Vagina (tissue), 2 donors: ENCODE measurements around the gene TTLL9. TPM values are rescaled to one million over a fixed set of nuclear protein-coding genes. Genes with fewer than 3 reads are reported as not detected.
"Not testable (repeated sequence)": the region's sequence is repeated elsewhere in the genome, so short reads cannot be mapped to it uniquely, and the experiment has no call there.

ENCODE experiments used
- DNase-seq, 2 donors: peaks; one replicate each; pipeline ENCODE4 v3.0.0-alpha.2; 2017; ENCODE audit errors: extremely low spot score in 2 of 2
- H3K27ac ChIP-seq: fragments of 200-600 bp; sonication (generic); one replicate; pipeline ENCODE4 v1.5.1; 2019
- H3K27me3 ChIP-seq: fragments of 200-600 bp; sonication (generic); one replicate; pipeline ENCODE4 v1.5.1; 2019
- H3K36me3 ChIP-seq, 2 donors: fragments of 200-600 bp; sonication (generic); one replicate each; pipeline ENCODE4 v1.5.1; 2017 to 2019
- H3K4me1 ChIP-seq: fragments of 200-600 bp; sonication (generic); one replicate; pipeline ENCODE4 v1.5.1; 2019
- H3K4me3 ChIP-seq, 2 donors: fragments of 200-600 bp; sonication (generic); 1 replicate in 1 of 2; 2 replicates in 1 of 2; pipeline ENCODE4 v1.5.1; 2016 to 2019
- H3K9me3 ChIP-seq: fragments of 200-600 bp; sonication (generic); one replicate; pipeline ENCODE4 v1.5.1; 2019
- CTCF ChIP-seq, 3 experiments: fragments of 450-650 bp in 2 of 3; fragments of 200-600 bp in 1 of 3; sonication (generic) in 1 of 3; IDR thresholded peaks; one replicate each; pipeline ENCODE4 v1.5.1; 2017 to 2019; ENCODE audit warnings: antibody characterized with exemption in 3 of 3, mild to moderate bottlenecking in 2 of 3, moderate library complexity in 2 of 3
- POLR2A ChIP-seq, 2 donors: fragments of 450-650 bp; IDR thresholded peaks; one replicate each; pipeline ENCODE4 v1.6.1; 2017; ENCODE audit warnings: antibody characterized with exemption in 2 of 2, mild to moderate bottlenecking in 2 of 2, moderate library complexity in 2 of 2
- POLR2AphosphoS5 ChIP-seq, 2 donors: sonication (generic); formaldehyde crosslinking; IDR thresholded peaks; one replicate each; pipeline ENCODE4 v1.9.0; 2017; ENCODE audit warnings: antibody characterized with exemption in 2 of 2, mild to moderate bottlenecking in 2 of 2, low read depth in 1 of 2; ENCODE audit not compliant: insufficient read depth in 1 of 2
- intact Hi-C: fragments of 100-400 bp; cut with DNase I; formaldehyde crosslinking; loops from one replicate; pipeline ENCODE4 v1.15.1; 2023
- total RNA-seq: library from RNA; depleted of rRNA; stranded (reverse); fragments of >200 nt; gene quantifications from one replicate; pipeline ENCODE4 v1.2.3, GENCODE V29; 2016

The TTLL9 gene
- total RNA-seq, 1 donor from 2014 or later, result not detected

- peaks cover 13% of the 10 kb centered on the region for H3K4me1 ChIP-seq
- H3K36me3 ChIP-seq, result no peaks in the 10 kb centered on the region
- intact Hi-C loops, result loop anchor here (10.0 kb wide), 1 partner anchor 211 kb away; no protein-coding TSS in a partner anchor
- no peak for TF ChIP-seq POLR2A (IDR thresholded peaks at IDR 0.05)
- TF ChIP-seq POLR2AphosphoS5 (IDR thresholded peaks at IDR 0.05; ENCODE audit: insufficient read depth in 1 of 2, low read depth in 1 of 2), result no peak
- TF ChIP-seq CTCF (IDR thresholded peaks at IDR 0.05), result no peak
- no peak overlapping the region for H3K4me3 ChIP-seq
- no peak for DNase-seq
- no peaks in the 10 kb centered on the region for H3K27me3 ChIP-seq
- no peaks in the 10 kb centered on the region for H3K9me3 ChIP-seq
- no peak overlapping the region for H3K27ac ChIP-seq
Observed at GRCh38 chr20:31824125-31824485, 46.3 kb upstream of the TTLL9 start.

DNA sequence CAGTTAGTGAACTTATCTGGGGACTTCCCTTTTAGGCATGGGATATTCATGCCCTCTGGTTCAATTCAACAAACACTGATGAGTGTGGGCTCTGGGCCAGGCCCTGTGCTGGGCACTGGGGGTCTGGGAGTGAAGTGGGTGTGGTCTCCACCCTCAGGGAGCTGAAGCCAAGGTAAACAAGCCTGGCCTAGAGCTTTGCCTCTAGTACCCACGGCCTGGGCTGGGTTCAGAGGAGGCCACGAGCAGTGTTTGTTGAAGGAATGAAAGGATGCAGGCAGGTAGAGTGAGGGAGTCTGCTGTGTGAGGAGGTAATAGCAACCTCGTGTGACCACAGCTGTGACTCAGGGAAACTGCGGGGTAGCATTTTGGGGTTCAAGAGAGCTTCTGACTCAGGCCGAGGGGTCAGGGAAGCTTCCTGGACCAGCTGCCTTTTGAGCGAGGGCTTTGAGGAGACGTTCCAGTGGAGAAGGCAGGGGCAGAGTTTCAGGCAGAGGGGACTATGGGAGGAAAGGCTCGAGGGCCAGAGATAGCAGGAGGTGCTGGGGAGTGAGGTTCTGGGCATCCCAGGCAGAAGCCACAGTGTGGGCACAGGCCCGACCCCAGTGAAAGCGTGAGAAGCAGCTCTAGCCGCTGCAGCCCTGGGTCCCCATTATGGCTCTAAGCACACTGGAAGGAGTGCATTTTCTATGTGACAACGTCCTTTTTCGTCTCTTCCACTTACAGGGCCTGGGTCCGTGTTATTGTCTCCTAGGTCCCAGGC is 45.7 kb upstream of the TTLL9 start:
- H3K4me3 ChIP-seq, result no peak overlapping the region
- intact Hi-C loops, result loop anchor here (10.0 kb wide), 1 partner anchor 210 kb away; no protein-coding TSS in a partner anchor
- H3K27me3 ChIP-seq, result no peaks in the 10 kb centered on the region
- no peak overlapping the region for H3K27ac ChIP-seq
- no peak for DNase-seq
- TF ChIP-seq POLR2A (IDR thresholded peaks at IDR 0.05) (no peak), CTCF (IDR thresholded peaks at IDR 0.05) (no peak), POLR2AphosphoS5 (IDR thresholded peaks at IDR 0.05; ENCODE audit: insufficient read depth in 1 of 2, low read depth in 1 of 2) (no peak)
- no peaks in the 10 kb centered on the region for H3K36me3 ChIP-seq
- no peaks in the 10 kb centered on the region for H3K9me3 ChIP-seq
- H3K4me1 ChIP-seq, result peaks cover 13% of the 10 kb centered on the region

- DNase-seq, result no peak
- Histone ChIP-seq H3K4me1 (peaks cover 13% of the 10 kb centered on the region), H3K27ac (no peak overlapping the region), H3K4me3 (no peak overlapping the region), H3K36me3 (no peaks in the 10 kb centered on the region), H3K9me3 (no peaks in the 10 kb centered on the region), H3K27me3 (no peaks in the 10 kb centered on the region)
- TF ChIP-seq POLR2A (IDR thresholded peaks at IDR 0.05) (no peak), POLR2AphosphoS5 (IDR thresholded peaks at IDR 0.05; ENCODE audit: insufficient read depth in 1 of 2, low read depth in 1 of 2) (no peak), CTCF (IDR thresholded peaks at IDR 0.05) (no peak)
- intact Hi-C loops, result loop anchor here (10.0 kb wide), 1 partner anchor 209 kb away; no protein-coding TSS in a partner anchor
Observed at GRCh38 chr20:31826074-31826473, 44.4 kb upstream of the TTLL9 start.

DNA sequence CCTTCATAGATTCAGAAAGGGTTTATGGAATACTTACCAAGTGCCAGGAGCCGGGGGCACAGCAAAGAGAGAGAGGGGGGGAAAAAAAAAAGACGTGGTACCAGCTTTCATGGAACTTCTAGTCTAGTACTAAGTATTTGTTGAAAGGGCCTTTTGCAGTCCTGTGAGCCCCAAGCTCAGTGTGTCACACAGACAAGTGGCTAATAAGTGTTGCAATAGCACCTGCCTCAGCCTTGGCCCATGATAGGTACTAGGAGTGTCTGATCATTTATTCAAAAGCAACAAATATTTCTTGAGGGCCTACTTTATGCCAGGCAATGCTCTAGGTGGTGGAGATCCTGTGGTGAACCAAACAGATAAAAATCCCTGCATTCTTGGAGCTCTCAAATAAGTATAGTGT is 43.4 kb upstream of the TTLL9 start:
- TF ChIP-seq POLR2AphosphoS5 (IDR thresholded peaks at IDR 0.05; ENCODE audit: insufficient read depth in 1 of 2, low read depth in 1 of 2), result no peak
- TF ChIP-seq CTCF (IDR thresholded peaks at IDR 0.05), result no peak
- TF ChIP-seq POLR2A (IDR thresholded peaks at IDR 0.05), result no peak
- H3K9me3 ChIP-seq, result no peaks in the 10 kb centered on the region
- no peak overlapping the region for H3K4me3 ChIP-seq
- intact Hi-C loops, result loop anchor here (10.0 kb wide), 1 partner anchor 208 kb away; no protein-coding TSS in a partner anchor
- no peak overlapping the region for H3K27ac ChIP-seq
- no peak for DNase-seq
- peaks cover 13% of the 10 kb centered on the region for H3K4me1 ChIP-seq
- no peaks in the 10 kb centered on the region for H3K27me3 ChIP-seq
- no peaks in the 10 kb centered on the region for H3K36me3 ChIP-seq

DNA sequence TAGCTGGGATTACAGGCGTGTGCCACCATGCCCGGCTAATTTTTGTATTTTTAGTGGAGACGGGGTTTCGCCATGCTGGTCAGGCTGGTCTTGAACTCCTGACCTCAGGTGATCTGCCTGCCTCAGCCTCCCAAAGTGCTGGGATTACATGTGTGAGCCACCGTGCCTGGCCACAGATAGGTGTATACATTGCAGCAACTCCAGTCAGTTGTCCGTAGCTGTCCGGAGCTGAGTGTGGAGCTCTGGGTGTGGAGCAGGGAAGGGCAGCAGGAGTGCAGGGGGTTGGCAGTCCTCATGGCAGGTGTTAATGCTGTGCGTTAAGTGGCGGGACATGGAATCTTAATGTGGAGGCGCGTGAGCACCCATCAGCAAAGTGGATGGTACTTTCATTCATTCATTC is 42.4 kb upstream of the TTLL9 start:
- H3K4me1 ChIP-seq, H3K27ac ChIP-seq, DNase-seq, H3K36me3 ChIP-seq, H3K27me3 ChIP-seq, H3K9me3 ChIP-seq, H3K4me3 ChIP-seq: not testable (repeated sequence)
- intact Hi-C loops, result loop anchor here (10.0 kb wide), 1 partner anchor 207 kb away; no protein-coding TSS in a partner anchor
